Measurements from ENCODE around the gene ACADVL. TPM values are rescaled to one million over a fixed set of nuclear protein-coding genes. Genes with fewer than 3 reads are reported as not detected.

Gene ACADVL
- total RNA-seq, 1 experiment from 2014 or later, result 283 TPM

DNA sequence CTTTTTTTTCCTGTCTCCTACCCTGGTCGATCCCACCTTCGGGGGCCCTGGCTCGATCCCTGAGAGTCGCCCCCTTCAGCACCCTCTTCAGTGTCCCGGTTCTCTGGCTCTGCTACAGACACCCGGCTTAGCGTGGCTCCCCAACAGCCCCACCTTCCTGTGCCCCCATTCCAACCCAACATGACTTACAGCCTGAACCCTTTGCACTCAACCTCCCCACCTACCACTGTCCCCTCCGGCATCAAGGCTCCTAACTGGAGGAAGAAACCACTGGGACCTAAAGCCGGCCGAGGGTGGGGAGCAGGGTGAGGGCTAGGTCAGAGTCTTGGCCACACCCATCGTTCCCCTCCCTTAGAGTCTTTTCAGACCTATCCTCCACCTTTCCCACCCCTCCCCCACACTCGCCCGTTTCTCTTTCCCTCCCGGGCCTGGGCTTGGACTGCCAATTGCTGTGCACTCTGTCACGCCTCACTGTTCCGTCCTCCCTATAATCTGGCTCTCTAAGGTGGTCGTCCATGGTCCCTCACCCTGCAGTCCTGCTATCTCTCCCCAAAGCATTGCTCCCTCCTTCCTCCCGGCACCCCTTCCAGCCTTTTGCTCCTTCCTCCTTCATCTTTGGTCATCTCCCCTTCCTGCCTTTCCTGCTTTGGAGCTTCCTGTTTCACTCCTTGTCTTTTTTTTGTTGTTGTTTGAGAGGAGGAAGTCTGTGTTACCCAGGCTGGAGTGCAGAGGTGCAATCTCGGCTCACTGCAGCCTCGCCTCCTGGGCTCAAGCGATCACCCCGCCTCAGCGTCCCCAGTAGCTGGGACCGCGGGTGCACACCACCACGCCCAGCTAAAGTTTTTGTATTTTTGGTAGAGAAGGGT, 43.4 kb downstream of the ACADVL start:
- H3K4me1 Mint-ChIP-seq, result peaks cover 32 to 48% of the 10 kb centered on the region in 2 experiments

More for the DNA sequence above, 43.4 kb downstream of the ACADVL start:
- Histone ChIP-seq H3K23me2 (ENCODE audit: insufficient read length, low read depth, low read length, poor library complexity, severe bottlenecking) (peaks cover 25% of the 10 kb centered on the region), H2BK15ac (ENCODE audit: low read depth, low read length) (no peak overlapping the region), H2BK5ac (ENCODE audit: insufficient read length, low read length) (no peak overlapping the region), H3K9me3 (ENCODE audit: control insufficient read depth, low read depth, low read length) (no peaks in the 10 kb centered on the region), H2BK120ac (ENCODE audit: low read depth, low read length, poor library complexity, severe bottlenecking) (no peak overlapping the region), H4K8ac (replicated peaks; ENCODE audit: insufficient read length, low read depth, low read length) (no peak overlapping the region), H3K79me1 (ENCODE audit: insufficient read depth, low read depth, low read length, poor library complexity, severe bottlenecking) (no peaks in the 10 kb centered on the region), H3K27me3 (ENCODE audit: insufficient read depth, low read length) (no peaks in the 10 kb centered on the region), H4K91ac (ENCODE audit: insufficient read length, low read depth, low read length) (no peak overlapping the region), H3K4me2 (ENCODE audit: insufficient read depth, insufficient read length, low read length) (peak overlapping the region; percentile 76), H3K18ac (ENCODE audit: insufficient read length, low read depth, low read length) (peak overlapping the region; percentile 61), H3K79me2 (ENCODE audit: insufficient read depth, low read length) (peaks cover 7% of the 10 kb centered on the region; the same call in 1 of the 2 replicates), H3T11ph (ENCODE audit: low read length) (no peak overlapping the region), H2AFZ (ENCODE audit: low read length) (no peak overlapping the region), H4K5ac (ENCODE audit: insufficient read length, low read depth, low read length) (no peak overlapping the region), H2BK20ac (ENCODE audit: low read depth, low read length, poor library complexity, severe bottlenecking) (no peak overlapping the region), H3K23ac (ENCODE audit: insufficient read length, low read depth, low read length) (no peak overlapping the region), H3K9ac (ENCODE audit: extremely low read depth, insufficient read length, low read length) (peak overlapping the region; percentile 68), H3K14ac (ENCODE audit: insufficient read depth, low read length) (peak overlapping the region; percentile 65), H2BK12ac (ENCODE audit: insufficient read length, low read depth, low read length) (no peak overlapping the region), H3K27ac (ENCODE audit: insufficient read length, low read depth, low read length) (peak overlapping the region; percentile 6), H3K4me1 (ENCODE audit: insufficient read depth, low read length) (peaks cover 4% of the 10 kb centered on the region; the same call in 1 of the 2 replicates), H4K20me1 (ENCODE audit: control insufficient read depth, insufficient read depth, insufficient read length) (no peaks in the 10 kb centered on the region), H3K56ac (ENCODE audit: insufficient read length, low read depth, low read length) (no peak overlapping the region), H3K4ac (ENCODE audit: low read depth, low read length) (no peak overlapping the region), H2AK5ac (ENCODE audit: insufficient read length, low read length) (no peak overlapping the region)
- TF ChIP-seq, protein P1, sequence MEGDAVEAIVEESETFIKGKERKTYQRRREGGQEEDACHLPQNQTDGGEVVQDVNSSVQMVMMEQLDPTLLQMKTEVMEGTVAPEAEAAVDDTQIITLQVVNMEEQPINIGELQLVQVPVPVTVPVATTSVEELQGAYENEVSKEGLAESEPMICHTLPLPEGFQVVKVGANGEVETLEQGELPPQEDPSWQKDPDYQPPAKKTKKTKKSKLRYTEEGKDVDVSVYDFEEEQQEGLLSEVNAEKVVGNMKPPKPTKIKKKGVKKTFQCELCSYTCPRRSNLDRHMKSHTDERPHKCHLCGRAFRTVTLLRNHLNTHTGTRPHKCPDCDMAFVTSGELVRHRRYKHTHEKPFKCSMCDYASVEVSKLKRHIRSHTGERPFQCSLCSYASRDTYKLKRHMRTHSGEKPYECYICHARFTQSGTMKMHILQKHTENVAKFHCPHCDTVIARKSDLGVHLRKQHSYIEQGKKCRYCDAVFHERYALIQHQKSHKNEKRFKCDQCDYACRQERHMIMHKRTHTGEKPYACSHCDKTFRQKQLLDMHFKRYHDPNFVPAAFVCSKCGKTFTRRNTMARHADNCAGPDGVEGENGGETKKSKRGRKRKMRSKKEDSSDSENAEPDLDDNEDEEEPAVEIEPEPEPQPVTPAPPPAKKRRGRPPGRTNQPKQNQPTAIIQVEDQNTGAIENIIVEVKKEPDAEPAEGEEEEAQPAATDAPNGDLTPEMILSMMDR (conservative IDR thresholded peaks at IDR 0.05), result no peak
- Mint-ChIP-seq H3K27me3 (ENCODE audit: low read depth) (peaks cover 2% of the 10 kb centered on the region; the same call in 1 of the 2 replicates), H3K9me3 (peaks cover 0 to 4% of the 10 kb centered on the region in 2 experiments; a peak in 1 of 5 replicates), H3K27ac (peak overlapping the region; percentile 95 to 100 (median 99)), H3K4me3 (peak overlapping the region; percentile 86 to 93), H3K36me3 (ENCODE audit: insufficient read depth in 1 of 3, low read depth in 3 of 3) (peaks cover 3 to 26% (median 25%) of the 10 kb centered on the region in 3 experiments)
- peak; percentile 96 for DNase-seq
- WGBS (ENCODE audit: extremely low coverage, insufficient read length, low lambda C conversion rate), result no CpG with 5 or more reads among the region's 26 CpGs
